GM12875 (cell line): ENCODE data around the gene SMG5.
"Not testable (repeated sequence)": the region's sequence is repeated elsewhere in the genome, so short reads cannot be mapped to it uniquely, and the experiment has no call there.

Experiments
- H3K4me3 ChIP-seq: one replicate; pipeline ENCODE4 v1.5.1; 2011; ENCODE audit warnings: low read depth, low read length, control low read depth
- CTCF ChIP-seq: IDR thresholded peaks from 2 replicates; pipeline ENCODE4 v1.5.1; 2011; ENCODE audit warnings: low read depth, mild to moderate bottlenecking, control low read depth, inconsistent platforms, low read length, moderate library complexity, borderline replicate concordance; ENCODE audit not compliant: insufficient read depth

Gene SMG5

GRCh38 chr1:156228501-156228900 is 54.1 kb downstream of the SMG5 start:
- no peak overlapping the region for H3K4me3 ChIP-seq
- no peak for TF ChIP-seq CTCF

- no peak for TF ChIP-seq CTCF
- H3K4me3 ChIP-seq: no peak overlapping the region
These were observed 55.8 kb downstream of the SMG5 start for GRCh38 chr1:156226782-156227181.

- TF ChIP-seq CTCF: no peak
- H3K4me3 ChIP-seq: no peak overlapping the region
These were observed 56.5 kb downstream of the SMG5 start for GRCh38 chr1:156226116-156226538.

GRCh38 chr1:156225677-156226014 is 57.0 kb downstream of the SMG5 start:
- TF ChIP-seq CTCF: no peak
- H3K4me3 ChIP-seq: no peak overlapping the region

- TF ChIP-seq CTCF: no peak
- no peak overlapping the region for H3K4me3 ChIP-seq
These were observed 60.5 kb downstream of the SMG5 start for GRCh38 chr1:156221986-156222692.

- no peak overlapping the region for H3K4me3 ChIP-seq
- no peak for TF ChIP-seq CTCF
These were observed 62.4 kb downstream of the SMG5 start for GRCh38 chr1:156220226-156220625.

- TF ChIP-seq CTCF: no peak
- no peak overlapping the region for H3K4me3 ChIP-seq
These were observed 64.8 kb downstream of the SMG5 start for GRCh38 chr1:156217871-156218270.

- H3K4me3 ChIP-seq: not testable (repeated sequence)
These were observed 66.1 kb downstream of the SMG5 start for GRCh38 chr1:156216361-156217086.
